ENCODE measurements around the gene TRIM60.
"Not testable (repeated sequence)": the region's sequence is repeated elsewhere in the genome, so short reads cannot be mapped to it uniquely, and the experiment has no call there.

TRIM60 gene

GRCh38 chr4:165031436-165032211 lies at the start of gene TRIM60:
TSS of gene TRIM60 (plus strand) at chr4:165031999. CDS start at chr4:165040073, 8,074 bp downstream.
- no peak for DNase-seq

- DNase-seq: no peak
Observed at GRCh38 chr4:164989471-164989870, 42.3 kb upstream of the TRIM60 start.

GRCh38 chr4:164990786-164991185 lies 41.0 kb upstream of the TRIM60 start:
- not testable (repeated sequence) for DNase-seq

- not testable (repeated sequence) for DNase-seq
Observed at GRCh38 chr4:164996123-164996522, 35.7 kb upstream of the TRIM60 start.

- DNase-seq: no peak
Observed at GRCh38 chr4:164997324-164997723, 34.5 kb upstream of the TRIM60 start.

- DNase-seq: peak; percentile 10 to 27
Observed at GRCh38 chr4:164997941-164998340, 33.9 kb upstream of the TRIM60 start.

GRCh38 chr4:164998526-164999080 lies 33.2 kb upstream of the TRIM60 start:
- peak; percentile 18 to 39 for DNase-seq

GRCh38 chr4:165001957-165002356 lies 29.8 kb upstream of the TRIM60 start:
- DNase-seq: not testable (repeated sequence)

- no peak for DNase-seq
Observed at GRCh38 chr4:165005352-165005925, 26.4 kb upstream of the TRIM60 start.

GRCh38 chr4:165006456-165006855 lies 25.3 kb upstream of the TRIM60 start:
- DNase-seq: no peak

- no peak for DNase-seq
Observed at GRCh38 chr4:165006886-165007285, 24.9 kb upstream of the TRIM60 start.

GRCh38 chr4:165009493-165010227 lies 22.1 kb upstream of the TRIM60 start:
- DNase-seq: no peak

GRCh38 chr4:165010487-165010886 lies 21.3 kb upstream of the TRIM60 start:
- no peak for DNase-seq

GRCh38 chr4:165010991-165011390 lies 20.8 kb upstream of the TRIM60 start:
- no peak for DNase-seq

- no peak for DNase-seq
Observed at GRCh38 chr4:165011403-165011802, 20.4 kb upstream of the TRIM60 start.

- DNase-seq: no peak
Observed at GRCh38 chr4:165013691-165014090, 18.1 kb upstream of the TRIM60 start.

GRCh38 chr4:165016971-165017370 lies 14.8 kb upstream of the TRIM60 start:
- DNase-seq: no peak

- not testable (repeated sequence) for DNase-seq
Observed at GRCh38 chr4:165019995-165020394, 11.8 kb upstream of the TRIM60 start.

- DNase-seq: not testable (repeated sequence)
Observed at GRCh38 chr4:165025782-165026181, 6.0 kb upstream of the TRIM60 start.

GRCh38 chr4:165027762-165028402 lies 3.9 kb upstream of the TRIM60 start:
- no peak for DNase-seq

GRCh38 chr4:165048170-165048569 lies 16.4 kb downstream of the TRIM60 start:
- no peak for DNase-seq

GRCh38 chr4:165052627-165053026 lies 20.8 kb downstream of the TRIM60 start:
- DNase-seq: no peak

GRCh38 chr4:165053645-165054044 lies 21.8 kb downstream of the TRIM60 start, which contains the start of gene TRIM75:
TSS of gene TRIM75 (plus strand) at chr4:165053866. CDS start at chr4:165059148, 5,282 bp downstream.
- no peak for DNase-seq

Measured in hippocampal formation (tissue), 2 donors.